GM23338 (cell line): Measurements from ENCODE around the gene HS1BP3. TPM values are rescaled to one million over a fixed set of nuclear protein-coding genes. Genes with fewer than 3 reads are reported as not detected.

Experiments used
- ATAC-seq: fragments of 200-7000 bp; cut with Tn5 transposase; 3 replicates; pipeline ENCODE4 v1.9.1; 2020
- DNase-seq: peaks from one replicate; pipeline ENCODE4 v3.0.0-alpha.2; 2015; ENCODE audit warnings: low spot score
- H2AFZ ChIP-seq: fragments of 200-600 bp; sonication (generic); 2 replicates; pipeline ENCODE4 v1.8.0; 2016; ENCODE audit warnings: antibody characterized with exemption, mild to moderate bottlenecking, moderate library complexity
- H3F3A ChIP-seq: fragments of 200-600 bp; sonication (generic); replicated peaks from 2 replicates; pipeline ENCODE4 v1.8.0; 2017; ENCODE audit warnings: antibody characterized with exemption, mixed run types, low read depth
- H3K27ac ChIP-seq: fragments of 200-600 bp; sonication (generic); 2 replicates; pipeline ENCODE4 v1.6.1; 2016; ENCODE audit warnings: low read depth
- H3K27me3 ChIP-seq: fragments of 200-600 bp; sonication (generic); 2 replicates; pipeline ENCODE4 v1.8.0; 2016; ENCODE audit warnings: mild to moderate bottlenecking, mixed run types, moderate library complexity; ENCODE audit not compliant: insufficient read depth
- H3K36me3 ChIP-seq: fragments of 200-600 bp; sonication (generic); 2 replicates; pipeline ENCODE4 v1.8.0; 2016; ENCODE audit warnings: mild to moderate bottlenecking; ENCODE audit not compliant: insufficient read depth
- H3K4me1 ChIP-seq: fragments of 200-600 bp; sonication (generic); 2 replicates; pipeline ENCODE4 v1.8.0; 2016; ENCODE audit warnings: mild to moderate bottlenecking, moderate library complexity; ENCODE audit not compliant: insufficient read depth
- H3K4me2 ChIP-seq: fragments of 200-600 bp; sonication (generic); 2 replicates; pipeline ENCODE4 v1.7.1; 2017; ENCODE audit warnings: mixed run types
- H3K4me3 ChIP-seq: fragments of 200-600 bp; sonication (generic); 2 replicates; pipeline ENCODE4 v1.6.1; 2016; ENCODE audit warnings: mixed run types
- H3K79me2 ChIP-seq: fragments of 200-600 bp; sonication (generic); replicated peaks from 2 replicates; pipeline ENCODE4 v1.8.0; 2017; ENCODE audit warnings: mild to moderate bottlenecking; ENCODE audit not compliant: insufficient read depth
- H3K9me2 ChIP-seq: fragments of 200-600 bp; sonication (generic); 2 replicates; pipeline ENCODE4 v1.8.0; 2017; ENCODE audit not compliant: insufficient read depth
- H4K20me1 ChIP-seq: fragments of 200-600 bp; sonication (generic); replicated peaks from 2 replicates; pipeline ENCODE4 v1.8.0; 2017; ENCODE audit warnings: mild to moderate bottlenecking; ENCODE audit not compliant: insufficient read depth
- H3K27ac Mint-ChIP-seq: 2 replicates; pipeline ENCODE4 v1.8.0; 2020; ENCODE audit warnings: inconsistent platforms, mild to moderate bottlenecking, moderate library complexity, mixed read lengths
- H3K27me3 Mint-ChIP-seq: 3 replicates; pipeline ENCODE4 v1.8.0; 2022; ENCODE audit warnings: low read depth, mild to moderate bottlenecking, moderate library complexity, mixed read lengths, inconsistent platforms; ENCODE audit not compliant: insufficient read depth, poor library complexity
- H3K36me3 Mint-ChIP-seq: 3 replicates; pipeline ENCODE4 v1.8.0; 2021; ENCODE audit warnings: low read depth, mild to moderate bottlenecking, inconsistent platforms, moderate library complexity, mixed read lengths
- H3K4me1 Mint-ChIP-seq: 3 replicates; pipeline ENCODE4 v1.8.0; 2020; ENCODE audit warnings: mild to moderate bottlenecking, inconsistent platforms, mixed read lengths
- H3K4me3 Mint-ChIP-seq: 3 replicates; pipeline ENCODE4 v1.8.0; 2021; ENCODE audit warnings: moderate library complexity, mild to moderate bottlenecking, inconsistent platforms, mixed read lengths
- H3K9me3 Mint-ChIP-seq: 3 replicates; pipeline ENCODE4 v1.8.0; 2020; ENCODE audit warnings: moderate library complexity, mild to moderate bottlenecking, inconsistent platforms, mixed read lengths
- EZH2 ChIP-seq: fragments of 200-600 bp; sonication (generic); IDR thresholded peaks from one replicate; pipeline ENCODE4 v1.8.0; 2017; ENCODE audit warnings: antibody characterized with exemption, mild to moderate bottlenecking, low read depth; ENCODE audit not compliant: unreplicated experiment
- EZH2phosphoT487 ChIP-seq: fragments of 200-600 bp; sonication (generic); IDR thresholded peaks from one replicate; pipeline ENCODE4 v1.8.1; 2018; ENCODE audit warnings: antibody characterized with exemption; ENCODE audit not compliant: unreplicated experiment
- NANOG ChIP-seq: IDR thresholded peaks from 2 replicates; pipeline ENCODE4 v1.6.1; 2016; ENCODE audit warnings: antibody characterized with exemption, borderline replicate concordance
- ZNF114 ChIP-seq: fragments of 250-450 bp; sonication (Bioruptor Pico); IDR thresholded peaks from 2 replicates; pipeline ENCODE4 v1.5.0; 2020; ENCODE audit warnings: mild to moderate bottlenecking, moderate library complexity
- ZNF331 ChIP-seq: fragments of 250-450 bp; sonication (Bioruptor Pico); IDR thresholded peaks from 2 replicates; pipeline ENCODE4 v1.5.0; 2020; ENCODE audit warnings: low read depth, mild to moderate bottlenecking, moderate library complexity
- polyA plus RNA-seq: library from polyadenylated mRNA; unstranded; fragments of >200 nt; fragmentation: Nextera tagmentation; extraction: Ambion mirVana; gene quantifications from 2 replicates; pipeline ENCODE4 v1.2.1, GENCODE V29; 2016
- total RNA-seq: library from RNA; depleted of rRNA; stranded (reverse); fragments of >200 nt; shearing (Covaris generic); gene quantifications from 2 replicates; pipeline ENCODE4 v1.2.3, GENCODE V29; 2014
- TF ChIP-seq, protein P1 (sequence below): IDR thresholded peaks from 2 replicates; pipeline ENCODE4 v1.6.1; 2016; ENCODE audit warnings: antibody characterized with exemption
- TF ChIP-seq, protein P2 (sequence below): fragments of 250-450 bp; sonication (Bioruptor Pico); IDR thresholded peaks from 2 replicates; pipeline ENCODE4 v1.5.0; 2020; ENCODE audit warnings: mild to moderate bottlenecking, moderate library complexity

The HS1BP3 gene
- total and polyA plus RNA-seq, 2 experiments from 2014 or later: 7.2 to 15.0 TPM

DNA sequence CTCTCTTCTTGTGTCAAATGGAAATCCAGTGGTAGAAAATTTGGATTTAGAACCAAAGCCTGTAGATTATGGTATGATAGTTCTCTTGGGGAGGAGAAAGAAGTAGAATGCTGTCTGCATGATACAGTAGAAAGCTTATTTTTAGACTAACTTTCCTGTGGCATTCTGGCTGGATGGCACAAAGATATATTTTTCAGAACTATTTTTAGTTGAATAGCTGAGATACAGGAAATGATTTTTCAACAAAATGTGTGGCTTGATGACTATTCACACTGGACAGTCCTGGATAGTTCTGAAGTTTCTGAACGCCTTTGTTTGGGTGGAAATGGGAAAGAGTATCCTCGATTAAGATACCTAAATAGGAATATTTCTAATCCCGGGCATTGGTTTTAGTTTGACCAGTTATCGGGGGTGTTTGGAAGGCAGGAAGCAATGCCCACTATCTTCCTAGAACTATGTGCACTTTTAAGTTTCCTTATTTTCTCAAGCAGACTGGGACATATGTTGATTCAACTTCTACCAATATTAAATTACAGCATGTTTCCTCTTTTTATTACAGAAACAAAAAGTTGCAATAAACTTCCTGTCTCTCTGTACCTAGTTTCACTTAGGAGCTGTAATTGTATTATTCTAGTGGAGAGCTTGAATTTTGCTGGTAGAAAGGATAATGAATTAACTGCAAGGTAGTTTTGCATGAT, 48.2 kb upstream of the HS1BP3 start (continued):
- TF ChIP-seq EZH2phosphoT487: no peak

DNA sequence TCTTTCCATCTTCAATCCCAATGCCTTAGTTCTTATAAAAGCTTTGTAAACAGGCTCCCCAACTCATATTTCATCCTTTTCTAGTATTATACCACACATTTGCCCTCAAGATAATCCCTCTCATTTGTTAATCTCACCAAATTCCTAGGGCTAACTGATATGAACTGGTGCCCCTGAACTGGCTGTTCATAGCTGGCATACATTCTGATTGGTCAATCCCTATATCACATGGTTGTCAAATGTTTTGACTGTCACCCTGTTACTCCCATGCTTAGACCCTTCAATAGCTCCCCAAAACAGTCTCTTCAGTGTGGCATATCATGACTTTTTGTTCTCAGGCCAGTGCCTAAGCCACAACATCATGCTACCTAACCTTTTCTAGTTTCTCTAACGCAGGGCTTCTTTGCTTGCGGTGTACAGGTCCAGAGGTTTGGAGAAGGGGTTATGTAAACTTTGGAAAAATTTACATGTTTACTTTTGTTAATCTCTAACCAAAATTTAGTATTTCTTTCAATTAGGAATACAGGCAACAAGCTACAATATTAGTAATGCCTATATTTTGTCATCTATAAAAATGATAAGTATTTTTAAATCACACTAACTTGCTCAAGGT, 46.5 kb upstream of the HS1BP3 start:
- Histone ChIP-seq H4K20me1 (no peaks in the 10 kb centered on the region; the same call in 1 of the 2 replicates), H3K4me1 (no peaks in the 10 kb centered on the region), H3K4me3 (no peak overlapping the region), H3K9me2 (no peaks in the 10 kb centered on the region), H3K27ac (no peak overlapping the region), H3K4me2 (no peak overlapping the region), H3K27me3 (no peaks in the 10 kb centered on the region), H3K79me2 (no peaks in the 10 kb centered on the region), H2AFZ (no peak overlapping the region), H3F3A (no peaks in the 10 kb centered on the region), H3K36me3 (no peaks in the 10 kb centered on the region; the same call in 1 of the 2 replicates)
- H3K27me3 Mint-ChIP-seq: no peaks in the 10 kb centered on the region
- no peak for ATAC-seq
- no peak for DNase-seq
- H3K27ac Mint-ChIP-seq: no peak overlapping the region
- H3K36me3 Mint-ChIP-seq: no peaks in the 10 kb centered on the region
- no peaks in the 10 kb centered on the region for H3K9me3 Mint-ChIP-seq
- no peak overlapping the region for H3K4me3 Mint-ChIP-seq
- TF ChIP-seq ZNF331 (CRISPR knock-in tag): no peak
- TF ChIP-seq EZH2: no peak
- TF ChIP-seq, protein P1, sequence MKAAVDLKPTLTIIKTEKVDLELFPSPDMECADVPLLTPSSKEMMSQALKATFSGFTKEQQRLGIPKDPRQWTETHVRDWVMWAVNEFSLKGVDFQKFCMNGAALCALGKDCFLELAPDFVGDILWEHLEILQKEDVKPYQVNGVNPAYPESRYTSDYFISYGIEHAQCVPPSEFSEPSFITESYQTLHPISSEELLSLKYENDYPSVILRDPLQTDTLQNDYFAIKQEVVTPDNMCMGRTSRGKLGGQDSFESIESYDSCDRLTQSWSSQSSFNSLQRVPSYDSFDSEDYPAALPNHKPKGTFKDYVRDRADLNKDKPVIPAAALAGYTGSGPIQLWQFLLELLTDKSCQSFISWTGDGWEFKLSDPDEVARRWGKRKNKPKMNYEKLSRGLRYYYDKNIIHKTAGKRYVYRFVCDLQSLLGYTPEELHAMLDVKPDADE: no peak
- TF ChIP-seq ZNF114 (CRISPR knock-in tag): no peak
- TF ChIP-seq, protein P2, sequence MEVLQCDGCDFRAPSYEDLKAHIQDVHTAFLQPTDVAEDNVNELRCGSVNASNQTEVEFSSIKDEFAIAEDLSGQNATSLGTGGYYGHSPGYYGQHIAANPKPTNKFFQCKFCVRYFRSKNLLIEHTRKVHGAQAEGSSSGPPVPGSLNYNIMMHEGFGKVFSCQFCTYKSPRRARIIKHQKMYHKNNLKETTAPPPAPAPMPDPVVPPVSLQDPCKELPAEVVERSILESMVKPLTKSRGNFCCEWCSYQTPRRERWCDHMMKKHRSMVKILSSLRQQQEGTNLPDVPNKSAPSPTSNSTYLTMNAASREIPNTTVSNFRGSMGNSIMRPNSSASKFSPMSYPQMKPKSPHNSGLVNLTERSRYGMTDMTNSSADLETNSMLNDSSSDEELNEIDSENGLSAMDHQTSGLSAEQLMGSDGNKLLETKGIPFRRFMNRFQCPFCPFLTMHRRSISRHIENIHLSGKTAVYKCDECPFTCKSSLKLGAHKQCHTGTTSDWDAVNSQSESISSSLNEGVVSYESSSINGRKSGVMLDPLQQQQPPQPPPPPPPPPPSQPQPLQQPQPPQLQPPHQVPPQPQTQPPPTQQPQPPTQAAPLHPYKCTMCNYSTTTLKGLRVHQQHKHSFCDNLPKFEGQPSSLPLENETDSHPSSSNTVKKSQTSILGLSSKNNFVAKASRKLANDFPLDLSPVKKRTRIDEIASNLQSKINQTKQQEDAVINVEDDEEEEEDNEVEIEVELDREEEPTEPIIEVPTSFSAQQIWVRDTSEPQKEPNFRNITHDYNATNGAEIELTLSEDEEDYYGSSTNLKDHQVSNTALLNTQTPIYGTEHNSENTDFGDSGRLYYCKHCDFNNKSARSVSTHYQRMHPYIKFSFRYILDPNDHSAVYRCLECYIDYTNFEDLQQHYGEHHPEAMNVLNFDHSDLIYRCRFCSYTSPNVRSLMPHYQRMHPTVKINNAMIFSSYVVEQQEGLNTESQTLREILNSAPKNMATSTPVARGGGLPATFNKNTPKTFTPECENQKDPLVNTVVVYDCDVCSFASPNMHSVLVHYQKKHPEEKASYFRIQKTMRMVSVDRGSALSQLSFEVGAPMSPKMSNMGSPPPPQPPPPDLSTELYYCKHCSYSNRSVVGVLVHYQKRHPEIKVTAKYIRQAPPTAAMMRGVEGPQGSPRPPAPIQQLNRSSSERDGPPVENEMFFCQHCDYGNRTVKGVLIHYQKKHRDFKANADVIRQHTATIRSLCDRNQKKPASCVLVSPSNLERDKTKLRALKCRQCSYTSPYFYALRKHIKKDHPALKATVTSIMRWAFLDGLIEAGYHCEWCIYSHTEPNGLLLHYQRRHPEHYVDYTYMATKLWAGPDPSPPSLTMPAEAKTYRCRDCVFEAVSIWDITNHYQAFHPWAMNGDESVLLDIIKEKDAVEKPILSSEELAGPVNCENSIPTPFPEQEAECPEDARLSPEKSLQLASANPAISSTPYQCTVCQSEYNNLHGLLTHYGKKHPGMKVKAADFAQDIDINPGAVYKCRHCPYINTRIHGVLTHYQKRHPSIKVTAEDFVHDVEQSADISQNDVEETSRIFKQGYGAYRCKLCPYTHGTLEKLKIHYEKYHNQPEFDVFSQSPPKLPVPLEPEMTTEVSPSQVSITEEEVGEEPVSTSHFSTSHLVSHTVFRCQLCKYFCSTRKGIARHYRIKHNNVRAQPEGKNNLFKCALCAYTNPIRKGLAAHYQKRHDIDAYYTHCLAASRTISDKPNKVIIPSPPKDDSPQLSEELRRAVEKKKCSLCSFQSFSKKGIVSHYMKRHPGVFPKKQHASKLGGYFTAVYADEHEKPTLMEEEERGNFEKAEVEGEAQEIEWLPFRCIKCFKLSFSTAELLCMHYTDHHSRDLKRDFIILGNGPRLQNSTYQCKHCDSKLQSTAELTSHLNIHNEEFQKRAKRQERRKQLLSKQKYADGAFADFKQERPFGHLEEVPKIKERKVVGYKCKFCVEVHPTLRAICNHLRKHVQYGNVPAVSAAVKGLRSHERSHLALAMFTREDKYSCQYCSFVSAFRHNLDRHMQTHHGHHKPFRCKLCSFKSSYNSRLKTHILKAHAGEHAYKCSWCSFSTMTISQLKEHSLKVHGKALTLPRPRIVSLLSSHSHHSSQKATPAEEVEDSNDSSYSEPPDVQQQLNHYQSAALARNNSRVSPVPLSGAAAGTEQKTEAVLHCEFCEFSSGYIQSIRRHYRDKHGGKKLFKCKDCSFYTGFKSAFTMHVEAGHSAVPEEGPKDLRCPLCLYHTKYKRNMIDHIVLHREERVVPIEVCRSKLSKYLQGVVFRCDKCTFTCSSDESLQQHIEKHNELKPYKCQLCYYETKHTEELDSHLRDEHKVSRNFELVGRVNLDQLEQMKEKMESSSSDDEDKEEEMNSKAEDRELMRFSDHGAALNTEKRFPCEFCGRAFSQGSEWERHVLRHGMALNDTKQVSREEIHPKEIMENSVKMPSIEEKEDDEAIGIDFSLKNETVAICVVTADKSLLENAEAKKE: no peak
- TF ChIP-seq NANOG: no peak
- H3K4me1 Mint-ChIP-seq: no peaks in the 10 kb centered on the region
